A673 (cell line): ENCODE results near the gene NSD1. TPM values are rescaled to one million over a fixed set of nuclear protein-coding genes. Genes with fewer than 3 reads are reported as not detected.

Experiments
- BruUV-seq: library from RNA; stranded (reverse); fragments of 400-500 nt; replicated peaks from 2 replicates; lab custom pipeline; 2021; lab: Mats Ljungman, UMichigan
- CTCF ChIA-PET: fragments of 300-600 bp; sonication (Branson Sonifier 250); formaldehyde crosslinking; loops from one replicate; lab custom pipeline; 2022; ENCODE audit warnings: antibody characterized with exemption; lab: Charles Lee
- POLR2A ChIA-PET: fragments of 300-600 bp; sonication (Branson Sonifier 250); formaldehyde crosslinking; loops from one replicate; lab custom pipeline; 2022; ENCODE audit warnings: antibody characterized with exemption; ENCODE audit not compliant: low non-redundant PET; lab: Charles Lee
- DNase-seq: peaks from one replicate; pipeline ENCODE4 v3.0.0-alpha.2; 2015; ENCODE audit warnings: low spot score
- H3K27ac ChIP-seq: fragments of 200-600 bp; sonication (generic); 2 replicates; pipeline ENCODE4 v1.5.1; 2016; ENCODE audit warnings: mixed run types, low read depth, mild to moderate bottlenecking, mixed read lengths, antibody characterized with exemption, low read length; ENCODE audit not compliant: poor library complexity, severe bottlenecking
- H3K27me3 ChIP-seq: fragments of 200-600 bp; sonication (generic); replicated peaks from 2 replicates; pipeline ENCODE4 v1.6.1; 2017; ENCODE audit warnings: mixed run types, low read depth, mild to moderate bottlenecking, mixed read lengths, antibody characterized with exemption, low read length; ENCODE audit not compliant: insufficient read depth, poor library complexity
- H3K36me3 ChIP-seq: fragments of 200-600 bp; sonication (generic); 2 replicates; pipeline ENCODE4 v1.6.1; 2016; ENCODE audit warnings: mixed run types, mild to moderate bottlenecking, mixed read lengths, antibody characterized with exemption, low read length; ENCODE audit not compliant: insufficient read depth, poor library complexity, severe bottlenecking
- H3K4me1 ChIP-seq: fragments of 200-600 bp; sonication (generic); 2 replicates; pipeline ENCODE4 v1.6.1; 2017; ENCODE audit warnings: mixed run types, mild to moderate bottlenecking, mixed read lengths, antibody characterized with exemption, low read length; ENCODE audit not compliant: insufficient read depth, poor library complexity, severe bottlenecking
- H3K4me3 ChIP-seq: fragments of 200-600 bp; sonication (generic); 2 replicates; pipeline ENCODE4 v1.5.1; 2016; ENCODE audit warnings: low read depth, mixed run types, mild to moderate bottlenecking, mixed read lengths, low read length; ENCODE audit not compliant: poor library complexity, severe bottlenecking
- H3K9me3 ChIP-seq: fragments of 200-600 bp; sonication (generic); 2 replicates; pipeline ENCODE4 v1.6.1; 2016; ENCODE audit warnings: mixed run types, low read depth, mild to moderate bottlenecking, mixed read lengths, antibody characterized with exemption, low read length; ENCODE audit not compliant: poor library complexity, severe bottlenecking
- CTCF ChIP-seq: fragments of 300-800, 200-600 bp; sonication (generic); conservative IDR thresholded peaks from 2 replicates; pipeline ENCODE4 v1.5.1; 2017; ENCODE audit warnings: low read depth, mild to moderate bottlenecking, antibody characterized with exemption, low read length, moderate library complexity, mixed read lengths
- EZH2 ChIP-seq: fragments of 200-600 bp; sonication (generic); IDR thresholded peaks from 2 replicates; pipeline ENCODE4 v1.6.1; 2017; ENCODE audit warnings: borderline replicate concordance, low read depth, mild to moderate bottlenecking, mixed read lengths, antibody characterized with exemption, low read length; ENCODE audit not compliant: poor library complexity, severe bottlenecking
- intact Hi-C: fragments of 100-400 bp; cut with micrococcal nuclease; formaldehyde crosslinking; loops from one replicate; pipeline ENCODE4 v1.10.0; 2022; ENCODE audit not compliant: unreplicated experiment
- total RNA-seq: library from RNA; stranded (reverse); gene quantifications from 2 replicates; pipeline ENCODE4 v1.2.3, GENCODE V29; 2021

Gene NSD1
- total RNA-seq, 1 experiment from 2014 or later: 74.3 TPM

GRCh38 chr5:177269232-177269895 is 135.8 kb downstream of the NSD1 start:
- intact Hi-C loops: no loop called here
- H3K4me1 ChIP-seq: peaks cover 10% of the 10 kb centered on the region
- no peak overlapping the region for H3K27ac ChIP-seq
- H3K4me3 ChIP-seq: no peak overlapping the region
- no peaks in the 10 kb centered on the region for H3K9me3 ChIP-seq
- DNase-seq: no peak
- CTCF ChIA-PET: no interaction called here
- POLR2A ChIA-PET: no interaction called here
- peaks cover 20% of the 10 kb centered on the region for H3K36me3 ChIP-seq
- TF ChIP-seq EZH2: no peak
- no peak for TF ChIP-seq CTCF
- H3K27me3 ChIP-seq: no peaks in the 10 kb centered on the region
- no TSS peak for BruUV-seq

- H3K9me3 ChIP-seq: no peaks in the 10 kb centered on the region
- TF ChIP-seq EZH2 (no peak), CTCF (no peak)
- no TSS peak for BruUV-seq
- no peak for DNase-seq
- no peaks in the 10 kb centered on the region for H3K27me3 ChIP-seq
- H3K36me3 ChIP-seq: peaks cover 23% of the 10 kb centered on the region
- ChIA-PET POLR2A (no interaction called here), CTCF (no interaction called here)
- peaks cover 10% of the 10 kb centered on the region for H3K4me1 ChIP-seq
- no peak overlapping the region for H3K4me3 ChIP-seq
- intact Hi-C loops: no loop called here
- no peak overlapping the region for H3K27ac ChIP-seq
Measured at GRCh38 chr5:177269976-177270375, 136.4 kb downstream of the NSD1 start.

GRCh38 chr5:177270653-177271052 is 137.1 kb downstream of the NSD1 start:
- no TSS peak for BruUV-seq
- intact Hi-C loops: no loop called here

More at GRCh38 chr5:177270653-177271052, 137.1 kb downstream of the NSD1 start:
- Histone ChIP-seq H3K36me3 (peaks cover 26% of the 10 kb centered on the region), H3K4me1 (peaks cover 10% of the 10 kb centered on the region), H3K27ac (no peak overlapping the region), H3K27me3 (no peaks in the 10 kb centered on the region), H3K9me3 (no peaks in the 10 kb centered on the region), H3K4me3 (no peak overlapping the region)
- POLR2A ChIA-PET: no interaction called here
- TF ChIP-seq EZH2 (no peak), CTCF (no peak)
- no peak for DNase-seq
- CTCF ChIA-PET: no interaction called here
